ENCODE data around the gene TRIML2.

Gene TRIML2

GRCh38 chr4:188109157-188109755 is at the start of gene TRIML2:
TRIML2 (minus strand) TSS chr4:188109603; CDS start chr4:188105368, 4,235 bp downstream.
- no peak for DNase-seq

GRCh38 chr4:188158336-188158735 is 48.9 kb upstream of the TRIML2 start:
- no peak for DNase-seq

- DNase-seq = no peak
Measured at GRCh38 chr4:188154668-188155405, 45.4 kb upstream of the TRIML2 start.

GRCh38 chr4:188147776-188148175 is 38.4 kb upstream of the TRIML2 start:
- DNase-seq = no peak

- no peak for DNase-seq
Measured at GRCh38 chr4:188147176-188147575, 37.8 kb upstream of the TRIML2 start.

GRCh38 chr4:188146618-188147017 is 37.2 kb upstream of the TRIML2 start:
- no peak for DNase-seq

- DNase-seq = no peak
Measured at GRCh38 chr4:188145601-188146000, 36.2 kb upstream of the TRIML2 start.

- no peak for DNase-seq
Measured at GRCh38 chr4:188143731-188144130, 34.3 kb upstream of the TRIML2 start.

GRCh38 chr4:188139671-188140070 is 30.3 kb upstream of the TRIML2 start:
- no peak for DNase-seq

- DNase-seq = no peak
Measured at GRCh38 chr4:188139141-188139540, 29.7 kb upstream of the TRIML2 start, which contains the start of gene TRIML1. TRIML1 (plus strand) TSS chr4:188139441; CDS start chr4:188139559, 118 bp downstream.

- DNase-seq = no peak
Measured at GRCh38 chr4:188138227-188138626, 28.8 kb upstream of the TRIML2 start.

GRCh38 chr4:188132232-188132631 is 22.8 kb upstream of the TRIML2 start:
- no peak for DNase-seq

- DNase-seq = no peak
Measured at GRCh38 chr4:188130355-188130754, 21.0 kb upstream of the TRIML2 start.

- peak in 3 of 51 donors; percentile 8 to 55 (median 26) for DNase-seq
Measured at GRCh38 chr4:188127214-188127874, 17.9 kb upstream of the TRIML2 start.

- no peak for DNase-seq
Measured at GRCh38 chr4:188121530-188121929, 12.1 kb upstream of the TRIML2 start.

- no peak for DNase-seq
Measured at GRCh38 chr4:188117631-188118324, 8.4 kb upstream of the TRIML2 start.

GRCh38 chr4:188113156-188113555 is 3.8 kb upstream of the TRIML2 start:
- peak in 1 of 51 donors; percentile 3 for DNase-seq

GRCh38 chr4:188111955-188112354 is 2.6 kb upstream of the TRIML2 start:
- DNase-seq = no peak

GRCh38 chr4:188110741-188111471 is 1.5 kb upstream of the TRIML2 start:
- DNase-seq = no peak

- DNase-seq = no peak
Measured at GRCh38 chr4:188110036-188110435, 633 bp upstream of the TRIML2 start.

Measured in hypothalamus (tissue), 51 donors.